Right lobe of liver (tissue), 4 donors: Measurements from ENCODE around the gene TAX1BP3.

Source experiments
- POLR2A ChIP-seq: fragments of 450-650 bp; IDR thresholded peaks from one replicate; pipeline ENCODE4 v1.6.1; 2017; ENCODE audit warnings: antibody characterized with exemption, mild to moderate bottlenecking
- TF ChIP-seq, protein P1 (sequence below), 4 donors: fragments of 200-600 bp in 3 of 4; fragments of 450-650 bp in 1 of 4; IDR thresholded peaks; one replicate each; pipeline versions ENCODE4 v1.5.1 to v1.8.0; 2016 to 2022; ENCODE audit warnings: antibody characterized with exemption in 4 of 4, mild to moderate bottlenecking in 2 of 4
- donor health status: DM: no; HTN: no; CAD: no.
- donor health status: DM: no; HTN: no; CAD: no.
- donor health status: DM: no; HTN: yes; CAD: no.

DNA sequence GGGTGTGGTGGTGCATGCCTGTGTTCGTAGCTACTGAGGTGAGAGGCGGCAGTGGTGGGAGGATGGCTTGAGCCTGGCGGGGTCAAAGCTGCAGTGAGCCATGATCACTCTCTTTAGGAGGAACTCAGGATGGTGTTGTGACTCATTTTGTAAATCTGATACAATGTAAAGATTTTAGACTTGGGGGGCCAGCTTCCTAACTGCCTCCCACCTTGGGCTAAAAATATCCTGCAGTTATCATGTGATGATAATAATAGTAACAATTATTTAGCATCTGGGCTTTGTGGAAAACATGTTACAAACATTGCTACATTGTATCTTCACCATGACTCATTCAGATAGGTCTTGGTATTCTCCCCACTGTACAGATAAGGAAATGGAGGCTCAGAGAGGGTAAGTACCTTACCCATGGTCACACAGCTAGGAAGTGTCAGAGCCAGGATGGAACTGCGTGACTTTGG is 24.5 kb downstream of the TAX1BP3 start:
- TF ChIP-seq, protein P1, sequence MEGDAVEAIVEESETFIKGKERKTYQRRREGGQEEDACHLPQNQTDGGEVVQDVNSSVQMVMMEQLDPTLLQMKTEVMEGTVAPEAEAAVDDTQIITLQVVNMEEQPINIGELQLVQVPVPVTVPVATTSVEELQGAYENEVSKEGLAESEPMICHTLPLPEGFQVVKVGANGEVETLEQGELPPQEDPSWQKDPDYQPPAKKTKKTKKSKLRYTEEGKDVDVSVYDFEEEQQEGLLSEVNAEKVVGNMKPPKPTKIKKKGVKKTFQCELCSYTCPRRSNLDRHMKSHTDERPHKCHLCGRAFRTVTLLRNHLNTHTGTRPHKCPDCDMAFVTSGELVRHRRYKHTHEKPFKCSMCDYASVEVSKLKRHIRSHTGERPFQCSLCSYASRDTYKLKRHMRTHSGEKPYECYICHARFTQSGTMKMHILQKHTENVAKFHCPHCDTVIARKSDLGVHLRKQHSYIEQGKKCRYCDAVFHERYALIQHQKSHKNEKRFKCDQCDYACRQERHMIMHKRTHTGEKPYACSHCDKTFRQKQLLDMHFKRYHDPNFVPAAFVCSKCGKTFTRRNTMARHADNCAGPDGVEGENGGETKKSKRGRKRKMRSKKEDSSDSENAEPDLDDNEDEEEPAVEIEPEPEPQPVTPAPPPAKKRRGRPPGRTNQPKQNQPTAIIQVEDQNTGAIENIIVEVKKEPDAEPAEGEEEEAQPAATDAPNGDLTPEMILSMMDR (IDR thresholded peaks at IDR 0.05) = no peak
- no peak for TF ChIP-seq POLR2A
